Loucy (cell line): ENCODE data around the gene STRADB.

Experiments
- H2AFZ ChIP-seq: fragments of 200-600 bp; sonication (generic); 2 replicates; pipeline ENCODE4 v1.6.0; 2016; ENCODE audit warnings: antibody characterized with exemption, mild to moderate bottlenecking, low read length, moderate library complexity
- H3F3A ChIP-seq: fragments of 200-600 bp; 2 replicates; pipeline ENCODE4 v1.6.0; 2016; ENCODE audit warnings: antibody characterized with exemption, low read depth, mild to moderate bottlenecking
- H3K27me3 ChIP-seq: fragments of 200-600 bp; sonication (generic); 2 replicates; pipeline ENCODE4 v1.6.1; 2014; ENCODE audit warnings: low read length, mild to moderate bottlenecking; ENCODE audit not compliant: insufficient read depth, poor library complexity, severe bottlenecking
- H3K36me3 ChIP-seq: fragments of 200-600 bp; sonication (generic); 2 replicates; pipeline ENCODE4 v1.6.1; 2016; ENCODE audit warnings: low read length; ENCODE audit not compliant: insufficient read depth
- H3K4me1 ChIP-seq: fragments of 200-600 bp; sonication (generic); 2 replicates; pipeline ENCODE4 v1.5.1; 2014; ENCODE audit warnings: low read length, mild to moderate bottlenecking; ENCODE audit not compliant: insufficient read depth, poor library complexity, severe bottlenecking
- H3K4me2 ChIP-seq: fragments of 200-600 bp; sonication (generic); 2 replicates; pipeline ENCODE4 v1.6.0; 2014; ENCODE audit warnings: antibody characterized with exemption, low read length, low read depth, mild to moderate bottlenecking; ENCODE audit not compliant: poor library complexity, severe bottlenecking
- H3K4me3 ChIP-seq: fragments of 200-600 bp; sonication (generic); 2 replicates; pipeline ENCODE4 v1.5.1; 2014; ENCODE audit warnings: low read length, mild to moderate bottlenecking, mixed read lengths; ENCODE audit not compliant: poor library complexity, severe bottlenecking
- H3K79me2 ChIP-seq: fragments of 200-600 bp; sonication (generic); 2 replicates; pipeline ENCODE4 v1.6.1; 2014; ENCODE audit warnings: low read length; ENCODE audit not compliant: insufficient read depth
- H3K9ac ChIP-seq: fragments of 200-600 bp; sonication (generic); 2 replicates; pipeline ENCODE4 v1.6.0; 2014; ENCODE audit warnings: mild to moderate bottlenecking, low read depth, low read length, moderate library complexity; ENCODE audit not compliant: poor library complexity, severe bottlenecking
- H3K9me2 ChIP-seq: fragments of 200-600 bp; sonication (generic); replicated peaks from 2 replicates; pipeline ENCODE4 v1.6.1; 2016; ENCODE audit warnings: low read depth, low read length, mixed read lengths
- H3K9me3 ChIP-seq: fragments of 200-600 bp; sonication (generic); 2 replicates; pipeline ENCODE4 v1.6.1; 2014; ENCODE audit warnings: mild to moderate bottlenecking, antibody characterized with exemption, low read length, low read depth; ENCODE audit not compliant: insufficient read depth
- H4K20me1 ChIP-seq: fragments of 200-600 bp; sonication (generic); 2 replicates; pipeline ENCODE4 v1.6.0; 2014; ENCODE audit warnings: antibody characterized with exemption, low read length, mild to moderate bottlenecking; ENCODE audit not compliant: insufficient read depth, poor library complexity, severe bottlenecking
- CTCF ChIP-seq: fragments of 200-600 bp; sonication (generic); conservative IDR thresholded peaks from 2 replicates; pipeline ENCODE4 v1.5.1; 2014; ENCODE audit warnings: mild to moderate bottlenecking, antibody characterized with exemption, low read length
- EZH2phosphoT487 ChIP-seq: fragments of 200-600 bp; IDR thresholded peaks from 2 replicates; pipeline ENCODE4 v1.6.1; 2018; ENCODE audit warnings: antibody characterized with exemption, mild to moderate bottlenecking, moderate library complexity, borderline replicate concordance

STRADB gene

GRCh38 chr2:201451292-201452057 is at the start of gene STRADB, which contains the start of gene TRAK2:
Gene STRADB, plus strand, starts transcription at chr2:201451740. Its CDS starts 3,101 bp downstream, at chr2:201454841.
Gene TRAK2, minus strand, starts transcription at chr2:201451458. Its CDS starts 30,951 bp downstream, at chr2:201420507.
- Histone ChIP-seq H3K4me1 (peaks cover 45% of the 10 kb centered on the region), H3K4me2 (peak within 1 kb of the TSS; percentile 100), H3K36me3 (no peaks in the 10 kb centered on the region), H3K9me2 (no peaks in the 10 kb centered on the region), H3F3A (no peaks in the 10 kb centered on the region; the same call in 1 of the 2 replicates), H3K9ac (peak within 1 kb of the TSS; percentile 93), H4K20me1 (no peaks in the 10 kb centered on the region), H3K9me3 (no peaks in the 10 kb centered on the region), H2AFZ (peak within 1 kb of the TSS; percentile 91), H3K4me3 (peak within 1 kb of the TSS; percentile 99), H3K27me3 (no peaks in the 10 kb centered on the region), H3K79me2 (peaks cover 30% of the 10 kb centered on the region)
- TF ChIP-seq EZH2phosphoT487 (no peak), CTCF (no peak)

- Histone ChIP-seq H3K36me3 (peaks cover 14% of the 10 kb centered on the region; the same call in 1 of the 2 replicates), H3K27me3 (no peaks in the 10 kb centered on the region), H3K9me3 (no peaks in the 10 kb centered on the region), H3K4me3 (no peak overlapping the region), H3K4me2 (no peak overlapping the region), H3K79me2 (no peaks in the 10 kb centered on the region), H3K4me1 (peaks cover 8% of the 10 kb centered on the region), H3K9ac (no peak overlapping the region), H2AFZ (no peak overlapping the region), H3K9me2 (no peaks in the 10 kb centered on the region), H4K20me1 (no peaks in the 10 kb centered on the region), H3F3A (no peaks in the 10 kb centered on the region)
- TF ChIP-seq EZH2phosphoT487 (no peak), CTCF (no peak)
Measured at GRCh38 chr2:201401815-201402214, 49.7 kb upstream of the STRADB start.

GRCh38 chr2:201402651-201403562 is 48.6 kb upstream of the STRADB start:
- no peaks in the 10 kb centered on the region for H3K79me2 ChIP-seq
- H3K9me3 ChIP-seq = no peaks in the 10 kb centered on the region
- H3K4me2 ChIP-seq = no peak overlapping the region

More at GRCh38 chr2:201402651-201403562, 48.6 kb upstream of the STRADB start:
- no peaks in the 10 kb centered on the region for H3K9me2 ChIP-seq
- H2AFZ ChIP-seq = no peak overlapping the region
- H3K36me3 ChIP-seq = peaks cover 3% of the 10 kb centered on the region; the same call in 1 of the 2 replicates
- no peak overlapping the region for H3K9ac ChIP-seq
- H3K4me3 ChIP-seq = no peak overlapping the region
- no peaks in the 10 kb centered on the region for H3F3A ChIP-seq
- H3K4me1 ChIP-seq = peaks cover 8% of the 10 kb centered on the region
- H4K20me1 ChIP-seq = no peaks in the 10 kb centered on the region
- TF ChIP-seq CTCF (no peak), EZH2phosphoT487 (no peak)
- no peaks in the 10 kb centered on the region for H3K27me3 ChIP-seq
